ENCODE measurements around the gene MAP3K5.

- TF ChIP-seq POLR2A (IDR thresholded peaks at IDR 0.05) (no peak), CTCF (IDR thresholded peaks at IDR 0.05) (no peak)
Measured at GRCh38 chr6:136656121-136656520, 136.2 kb downstream of the MAP3K5 start.

Data from vagina (tissue), 2 donors.